CD4-positive, alpha-beta T cell treated with Interleukin-17A for 1 hour (primary cell): ENCODE data around the gene ANXA7.
"Not testable (repeated sequence)": the region's sequence is repeated elsewhere in the genome, so short reads cannot be mapped to it uniquely, and the experiment has no call there.

ENCODE experiments used
- DNase-seq: peaks from one replicate; pipeline ENCODE4 v3.0.0-alpha.2; 2020

Gene ANXA7

DNA sequence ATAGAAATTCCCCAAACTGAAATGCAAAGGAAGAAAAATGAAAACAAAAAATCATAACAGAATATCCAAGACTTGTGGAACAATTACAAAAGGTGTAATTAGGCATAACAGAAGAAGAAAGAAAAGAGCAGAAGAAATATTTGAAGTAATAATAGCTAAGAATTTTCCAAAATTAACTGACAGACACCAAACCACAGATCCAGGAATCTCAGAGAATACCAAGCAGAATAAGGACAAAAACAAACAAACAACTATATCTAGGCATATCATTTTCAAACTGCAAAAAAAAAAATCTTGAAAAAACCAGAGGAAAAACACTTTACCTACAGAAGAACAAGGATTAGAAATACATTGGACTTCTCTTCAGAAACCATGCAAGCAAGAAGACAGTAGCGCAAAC is 80.7 kb downstream of the ANXA7 start:
- no peak for DNase-seq

- DNase-seq = no peak
Observed at GRCh38 chr10:73332379-73332778, 81.5 kb downstream of the ANXA7 start.

- not testable (repeated sequence) for DNase-seq
Observed at GRCh38 chr10:73328523-73328922, 85.3 kb downstream of the ANXA7 start.

GRCh38 chr10:73325290-73325689 is 88.6 kb downstream of the ANXA7 start:
- not testable (repeated sequence) for DNase-seq
